Measurements from ENCODE around the gene RAB5IF.

Gene RAB5IF

GRCh38 chr20:36642136-36642535 lies 36.6 kb downstream of the RAB5IF start:
- no peak overlapping the region for H3K4me3 ChIP-seq (ENCODE audit: low read depth, low read length)
- TF ChIP-seq, protein P1, sequence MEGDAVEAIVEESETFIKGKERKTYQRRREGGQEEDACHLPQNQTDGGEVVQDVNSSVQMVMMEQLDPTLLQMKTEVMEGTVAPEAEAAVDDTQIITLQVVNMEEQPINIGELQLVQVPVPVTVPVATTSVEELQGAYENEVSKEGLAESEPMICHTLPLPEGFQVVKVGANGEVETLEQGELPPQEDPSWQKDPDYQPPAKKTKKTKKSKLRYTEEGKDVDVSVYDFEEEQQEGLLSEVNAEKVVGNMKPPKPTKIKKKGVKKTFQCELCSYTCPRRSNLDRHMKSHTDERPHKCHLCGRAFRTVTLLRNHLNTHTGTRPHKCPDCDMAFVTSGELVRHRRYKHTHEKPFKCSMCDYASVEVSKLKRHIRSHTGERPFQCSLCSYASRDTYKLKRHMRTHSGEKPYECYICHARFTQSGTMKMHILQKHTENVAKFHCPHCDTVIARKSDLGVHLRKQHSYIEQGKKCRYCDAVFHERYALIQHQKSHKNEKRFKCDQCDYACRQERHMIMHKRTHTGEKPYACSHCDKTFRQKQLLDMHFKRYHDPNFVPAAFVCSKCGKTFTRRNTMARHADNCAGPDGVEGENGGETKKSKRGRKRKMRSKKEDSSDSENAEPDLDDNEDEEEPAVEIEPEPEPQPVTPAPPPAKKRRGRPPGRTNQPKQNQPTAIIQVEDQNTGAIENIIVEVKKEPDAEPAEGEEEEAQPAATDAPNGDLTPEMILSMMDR (IDR thresholded peaks at IDR 0.05; ENCODE audit: borderline replicate concordance, insufficient read depth, low read depth, low read length), result no peak

DNA sequence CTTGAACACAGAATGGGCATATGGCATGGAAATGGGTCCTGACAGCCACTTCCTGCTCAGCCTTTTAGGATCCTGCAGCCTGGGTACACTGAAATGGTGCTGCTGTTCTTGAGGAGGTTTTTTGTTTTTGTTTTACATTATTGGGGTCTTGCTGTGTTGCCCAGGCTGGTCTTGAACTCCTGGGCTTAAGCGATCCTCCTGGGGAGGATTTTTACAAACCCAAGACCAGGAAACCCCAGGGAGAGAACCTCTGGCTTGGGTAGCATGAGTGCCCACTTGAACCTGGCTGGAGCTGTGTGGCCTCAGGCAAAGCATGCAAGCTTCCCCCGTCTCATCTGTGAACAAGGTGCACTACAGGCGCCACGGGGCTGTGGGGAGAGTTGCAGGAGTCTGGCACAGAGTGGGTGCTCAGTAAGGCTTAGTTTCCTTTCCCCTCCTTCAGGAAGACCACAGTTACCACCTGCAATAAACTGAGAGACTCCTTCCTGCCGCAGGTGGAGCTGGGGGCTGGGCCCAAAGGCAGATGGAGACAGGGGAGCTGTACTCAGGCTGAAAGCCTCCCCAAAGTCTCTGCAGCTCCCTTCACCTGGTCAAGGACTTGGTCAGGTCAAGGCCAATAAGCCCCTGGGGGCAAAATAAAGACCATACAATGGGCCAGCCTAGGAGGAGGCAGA lies 38.6 kb downstream of the RAB5IF start:
- H3K4me3 ChIP-seq (ENCODE audit: low read depth, low read length), result no peak overlapping the region
- TF ChIP-seq, protein P1 (IDR thresholded peaks at IDR 0.05; ENCODE audit: borderline replicate concordance, insufficient read depth, low read depth, low read length), result no peak

GRCh38 chr20:36644706-36645095 lies 39.1 kb downstream of the RAB5IF start:
- H3K4me3 ChIP-seq (ENCODE audit: low read depth, low read length), result no peak overlapping the region
- TF ChIP-seq, protein P1 (IDR thresholded peaks at IDR 0.05; ENCODE audit: borderline replicate concordance, insufficient read depth, low read depth, low read length), result no peak

- TF ChIP-seq, protein P1 (IDR thresholded peaks at IDR 0.05; ENCODE audit: borderline replicate concordance, insufficient read depth, low read depth, low read length), result no peak
- no peak overlapping the region for H3K4me3 ChIP-seq (ENCODE audit: low read depth, low read length)
Observed at GRCh38 chr20:36645353-36645752, 39.8 kb downstream of the RAB5IF start.

DNA sequence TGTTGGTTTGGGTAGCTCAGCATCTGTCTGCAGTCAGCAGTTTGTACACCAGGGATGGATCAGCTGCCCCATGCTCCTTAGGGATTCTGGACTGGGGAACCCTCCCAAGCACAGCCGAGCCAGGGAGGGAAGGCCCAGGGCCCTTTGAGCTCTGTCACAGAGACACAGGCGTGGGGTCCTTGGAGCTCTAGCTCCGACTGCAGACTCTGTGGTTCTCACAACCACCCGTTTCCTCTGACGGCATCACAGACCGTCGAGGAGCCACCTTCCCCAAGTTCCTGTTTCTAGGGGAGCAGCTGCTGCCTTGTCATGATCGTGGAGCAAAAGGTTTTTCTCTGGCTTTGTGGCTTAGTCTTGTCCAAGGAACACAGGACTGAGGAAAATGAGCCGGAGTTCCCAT lies 40.4 kb downstream of the RAB5IF start, which contains the start of gene SLA2:
TSS of gene SLA2 (minus strand) at position 199 of the 400 bp plus-strand sequence. CDS start 4,861 bp downstream, outside the sequence.
- H3K4me3 ChIP-seq (ENCODE audit: low read depth, low read length), result no peak within 1 kb of the TSS
- TF ChIP-seq, protein P1 (IDR thresholded peaks at IDR 0.05; ENCODE audit: borderline replicate concordance, insufficient read depth, low read depth, low read length), result no peak

GRCh38 chr20:36646678-36647077 lies 41.1 kb downstream of the RAB5IF start:
- no peak overlapping the region for H3K4me3 ChIP-seq (ENCODE audit: low read depth, low read length)
- TF ChIP-seq, protein P1 (IDR thresholded peaks at IDR 0.05; ENCODE audit: borderline replicate concordance, insufficient read depth, low read depth, low read length), result no peak
